OCI-LY3 (cell line): ENCODE results near the gene DOCK1.

Experiments
- H2AFZ ChIP-seq: fragments of 200-600, 300-600 bp; shearing (Covaris generic); 2 replicates; pipeline ENCODE4 v1.6.0; 2014; ENCODE audit warnings: antibody characterized with exemption, low read depth, low read length
- H3K27ac ChIP-seq: fragments of 200-600, 300-600 bp; sonication (generic); 2 replicates; pipeline ENCODE4 v1.5.1; 2014; ENCODE audit warnings: mild to moderate bottlenecking, low read length, moderate library complexity, mixed read lengths
- H3K27me3 ChIP-seq: fragments of 200-600, 300-600 bp; sonication (generic); 2 replicates; pipeline ENCODE4 v1.6.1; 2014; ENCODE audit warnings: low read depth, low read length, mixed read lengths
- H3K36me3 ChIP-seq: fragments of 200-600, 300-600 bp; sonication (generic); replicated peaks from 2 replicates; pipeline ENCODE3; 2014; ENCODE audit warnings: low read depth, low read length, mixed read lengths
- H3K4me1 ChIP-seq: fragments of 300-600, 200-600 bp; sonication (generic); 2 replicates; pipeline ENCODE4 v1.6.1; 2014; ENCODE audit warnings: low read length, mixed read lengths
- H3K4me2 ChIP-seq: fragments of 200-600, 300-600 bp; sonication (generic); 2 replicates; pipeline ENCODE4 v1.6.1; 2014; ENCODE audit warnings: low read length, mixed read lengths
- H3K4me3 ChIP-seq: fragments of 300-600, 200-600 bp; sonication (generic); 2 replicates; pipeline ENCODE4 v1.5.1; 2014; ENCODE audit warnings: antibody characterized with exemption, mild to moderate bottlenecking, low read length, moderate library complexity
- H3K79me2 ChIP-seq: fragments of 300-600, 200-600 bp; shearing (Covaris generic); 2 replicates; pipeline ENCODE4 v1.6.1; 2014; ENCODE audit warnings: mild to moderate bottlenecking, low read length, mixed read lengths
- H3K9ac ChIP-seq: fragments of 300-600, 200-600 bp; shearing (Covaris generic); 2 replicates; pipeline ENCODE4 v1.6.0; 2014; ENCODE audit warnings: mild to moderate bottlenecking, low read length, moderate library complexity
- H3K9me3 ChIP-seq: fragments of 200-600, 300-600 bp; shearing (Covaris generic); 2 replicates; pipeline ENCODE4 v1.6.1; 2014; ENCODE audit warnings: low read length, mixed read lengths; ENCODE audit not compliant: insufficient read depth
- H4K20me1 ChIP-seq: fragments of 200-600, 300-600 bp; sonication (generic); 2 replicates; pipeline ENCODE4 v1.6.1; 2016; ENCODE audit warnings: low read length, mixed read lengths; ENCODE audit not compliant: insufficient read depth
- CTCF ChIP-seq: fragments of 200-600, 300-600 bp; sonication (generic); IDR thresholded peaks from 2 replicates; pipeline ENCODE4 v1.5.1; 2014; ENCODE audit warnings: antibody characterized with exemption, low read length, low read depth
- EZH2phosphoT487 ChIP-seq: fragments of 200-600 bp; shearing (Covaris generic); IDR thresholded peaks from 2 replicates; pipeline ENCODE4 v1.6.1; 2018; ENCODE audit warnings: antibody characterized with exemption, mixed run types, low read depth

The DOCK1 gene

DNA sequence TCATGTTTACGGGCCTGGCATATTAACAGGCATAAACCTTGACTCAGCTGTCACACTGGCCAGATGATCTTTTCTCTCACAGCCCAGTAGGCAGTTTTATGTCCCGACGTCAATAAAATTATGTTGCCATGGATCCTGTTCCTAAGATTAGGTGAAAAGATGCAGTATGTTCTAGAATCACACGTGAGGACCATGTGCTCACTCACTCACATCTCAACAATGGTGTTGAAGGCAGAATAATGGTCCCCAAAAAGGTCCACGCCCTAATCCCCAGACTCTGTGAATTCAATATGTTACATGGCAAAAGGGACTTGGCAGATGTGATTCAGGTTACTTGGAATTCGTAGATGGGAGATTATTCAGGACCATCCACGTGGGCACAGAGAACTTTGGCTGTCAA is 3.5 kb downstream of the DOCK1 start:
- Histone ChIP-seq H3K27ac (no peak overlapping the region), H4K20me1 (no peaks in the 10 kb centered on the region), H3K4me1 (no peaks in the 10 kb centered on the region), H3K36me3 (no peaks in the 10 kb centered on the region), H3K4me2 (no peak overlapping the region), H3K79me2 (no peaks in the 10 kb centered on the region), H2AFZ (no peak overlapping the region), H3K9me3 (no peaks in the 10 kb centered on the region), H3K4me3 (no peak overlapping the region), H3K27me3 (no peaks in the 10 kb centered on the region), H3K9ac (no peak overlapping the region)
- TF ChIP-seq EZH2phosphoT487 (no peak), CTCF (no peak)

- Histone ChIP-seq H3K27me3 (no peaks in the 10 kb centered on the region), H3K36me3 (no peaks in the 10 kb centered on the region), H3K4me3 (no peak overlapping the region), H3K9me3 (no peaks in the 10 kb centered on the region), H4K20me1 (no peaks in the 10 kb centered on the region), H3K79me2 (no peaks in the 10 kb centered on the region), H3K4me2 (no peak overlapping the region), H3K9ac (no peak overlapping the region), H3K27ac (no peak overlapping the region), H2AFZ (no peak overlapping the region), H3K4me1 (no peaks in the 10 kb centered on the region)
- TF ChIP-seq CTCF (no peak), EZH2phosphoT487 (no peak)
Observed at GRCh38 chr10:126909147-126909546, 3.9 kb downstream of the DOCK1 start.

GRCh38 chr10:126910196-126910595 is 5.0 kb downstream of the DOCK1 start:
- no peaks in the 10 kb centered on the region for H4K20me1 ChIP-seq
- no peak overlapping the region for H3K4me2 ChIP-seq
- no peaks in the 10 kb centered on the region for H3K36me3 ChIP-seq
- no peaks in the 10 kb centered on the region for H3K27me3 ChIP-seq
- H3K27ac ChIP-seq = no peak overlapping the region
- no peaks in the 10 kb centered on the region for H3K4me1 ChIP-seq
- H2AFZ ChIP-seq = no peak overlapping the region
- no peak overlapping the region for H3K4me3 ChIP-seq
- no peaks in the 10 kb centered on the region for H3K79me2 ChIP-seq
- TF ChIP-seq CTCF (no peak), EZH2phosphoT487 (no peak)
- no peaks in the 10 kb centered on the region for H3K9me3 ChIP-seq
- no peak overlapping the region for H3K9ac ChIP-seq

- no peaks in the 10 kb centered on the region for H3K4me1 ChIP-seq
- H3K4me3 ChIP-seq = no peak overlapping the region
- H3K27me3 ChIP-seq = no peaks in the 10 kb centered on the region
- no peaks in the 10 kb centered on the region for H4K20me1 ChIP-seq
- H2AFZ ChIP-seq = no peak overlapping the region
- H3K9ac ChIP-seq = no peak overlapping the region
- H3K9me3 ChIP-seq = no peaks in the 10 kb centered on the region
- no peaks in the 10 kb centered on the region for H3K36me3 ChIP-seq
- no peak for TF ChIP-seq CTCF
- TF ChIP-seq EZH2phosphoT487 = no peak
- H3K27ac ChIP-seq = no peak overlapping the region
- no peak overlapping the region for H3K4me2 ChIP-seq
- H3K79me2 ChIP-seq = no peaks in the 10 kb centered on the region
Observed at GRCh38 chr10:126910798-126911197, 5.6 kb downstream of the DOCK1 start.
